Osteocyte (in vitro differentiated cells): ENCODE results near the gene SLC39A8. TPM values are rescaled to one million over a fixed set of nuclear protein-coding genes. Genes with fewer than 3 reads are reported as not detected.

Source experiments
- DNase-seq: peaks from one replicate; pipeline ENCODE4 v3.0.0; 2021; ENCODE audit warnings: mixed read lengths; ENCODE audit not compliant: unreplicated experiment; ENCODE audit errors: extremely low spot score
- H3K27ac Mint-ChIP-seq: one replicate; pipeline ENCODE4 v1.8.0; 2021; ENCODE audit warnings: mild to moderate bottlenecking, mixed read lengths; ENCODE audit not compliant: unreplicated experiment
- H3K27me3 Mint-ChIP-seq: one replicate; pipeline ENCODE4 v1.8.0; 2021; ENCODE audit warnings: mixed read lengths; ENCODE audit not compliant: unreplicated experiment
- H3K36me3 Mint-ChIP-seq: one replicate; pipeline ENCODE4 v1.8.0; 2021; ENCODE audit warnings: mixed read lengths; ENCODE audit not compliant: unreplicated experiment
- H3K4me1 Mint-ChIP-seq: one replicate; pipeline ENCODE4 v1.8.0; 2021; ENCODE audit warnings: mixed read lengths; ENCODE audit not compliant: unreplicated experiment
- H3K4me3 Mint-ChIP-seq: one replicate; pipeline ENCODE4 v1.8.0; 2021; ENCODE audit warnings: mild to moderate bottlenecking, moderate library complexity, mixed read lengths; ENCODE audit not compliant: unreplicated experiment
- H3K9me3 Mint-ChIP-seq: one replicate; pipeline ENCODE4 v1.8.0; 2021; ENCODE audit warnings: mixed read lengths; ENCODE audit not compliant: unreplicated experiment
- CTCF ChIP-seq: fragments of 200-600 bp; sonication (generic); IDR thresholded peaks from 2 replicates; pipeline ENCODE4 v1.5.0; 2021; ENCODE audit warnings: antibody characterized with exemption, mild to moderate bottlenecking, moderate library complexity
- total RNA-seq: library from RNA; stranded (reverse); gene quantifications from 2 replicates; pipeline ENCODE4 v1.2.1, GENCODE V29; 2021

Gene SLC39A8
- total RNA-seq, 1 donor from 2014 or later: 1.0 TPM

GRCh38 chr4:102333787-102334186 is 11.5 kb downstream of the SLC39A8 start:
- Mint-ChIP-seq H3K4me1 (no peaks in the 10 kb centered on the region), H3K4me3 (no peak overlapping the region), H3K9me3 (no peaks in the 10 kb centered on the region), H3K27ac (no peak overlapping the region), H3K27me3 (peaks cover 17% of the 10 kb centered on the region), H3K36me3 (no peaks in the 10 kb centered on the region)
- no peak for DNase-seq
- no peak for TF ChIP-seq CTCF

GRCh38 chr4:102328045-102328444 is 17.2 kb downstream of the SLC39A8 start:
- no peak for TF ChIP-seq CTCF
- Mint-ChIP-seq H3K4me1 (peaks cover 3% of the 10 kb centered on the region), H3K9me3 (no peaks in the 10 kb centered on the region), H3K4me3 (no peak overlapping the region), H3K27ac (no peak overlapping the region), H3K27me3 (peaks cover 15% of the 10 kb centered on the region), H3K36me3 (no peaks in the 10 kb centered on the region)
- DNase-seq: no peak

- H3K4me1 Mint-ChIP-seq: peaks cover 3% of the 10 kb centered on the region
- no peak for DNase-seq
- H3K4me3 Mint-ChIP-seq: no peak overlapping the region
- TF ChIP-seq CTCF: no peak
- H3K36me3 Mint-ChIP-seq: no peaks in the 10 kb centered on the region
- peaks cover 15% of the 10 kb centered on the region for H3K27me3 Mint-ChIP-seq
- H3K9me3 Mint-ChIP-seq: no peaks in the 10 kb centered on the region
- H3K27ac Mint-ChIP-seq: no peak overlapping the region
Observed at GRCh38 chr4:102326951-102327350, 18.3 kb downstream of the SLC39A8 start.

- Mint-ChIP-seq H3K4me3 (no peak overlapping the region), H3K4me1 (peaks cover 5% of the 10 kb centered on the region), H3K36me3 (no peaks in the 10 kb centered on the region), H3K9me3 (no peaks in the 10 kb centered on the region), H3K27me3 (peaks cover 7% of the 10 kb centered on the region), H3K27ac (no peak overlapping the region)
- TF ChIP-seq CTCF: no peak
- DNase-seq: no peak
Observed at GRCh38 chr4:102324730-102325129, 20.6 kb downstream of the SLC39A8 start.

GRCh38 chr4:102322736-102323135 is 22.5 kb downstream of the SLC39A8 start:
- TF ChIP-seq CTCF: no peak
- peaks cover 9% of the 10 kb centered on the region for H3K4me1 Mint-ChIP-seq
- H3K36me3 Mint-ChIP-seq: no peaks in the 10 kb centered on the region
- H3K9me3 Mint-ChIP-seq: no peaks in the 10 kb centered on the region
- H3K27me3 Mint-ChIP-seq: peaks cover 4% of the 10 kb centered on the region
- DNase-seq: no peak
- no peak overlapping the region for H3K4me3 Mint-ChIP-seq
- no peak overlapping the region for H3K27ac Mint-ChIP-seq
